Activated CD8-positive, alpha-beta T cell treated with anti-CD3 and anti-CD28 coated beads for 36 hours (primary cell): ENCODE measurements around the gene RNF183. TPM values are rescaled to one million over a fixed set of nuclear protein-coding genes. Genes with fewer than 3 reads are reported as not detected.
"Not testable (repeated sequence)": the region's sequence is repeated elsewhere in the genome, so short reads cannot be mapped to it uniquely, and the experiment has no call there.

Source experiments
- ATAC-seq: fragments of 200-7000 bp; cut with Tn5 transposase; one replicate; pipeline ENCODE4 v1.10.0; 2021; ENCODE audit warnings: mild to moderate bottlenecking, moderate library complexity
- CTCF ChIA-PET: fragments of 350-600 bp; sonication (Branson Sonifier 250); formaldehyde crosslinking; loops from one replicate; lab custom pipeline; 2021; ENCODE audit warnings: antibody characterized with exemption; lab: Charles Lee
- POLR2A ChIA-PET: fragments of 350-600 bp; sonication (Branson Sonifier 250); formaldehyde crosslinking; loops from one replicate; lab custom pipeline; 2021; ENCODE audit warnings: antibody characterized with exemption; lab: Charles Lee
- DNase-seq: peaks from one replicate; pipeline ENCODE4 v3.0.0-alpha.2; 2020
- H3K27ac Mint-ChIP-seq: one replicate; pipeline ENCODE4 v1.8.0; 2021; ENCODE audit warnings: mild to moderate bottlenecking, mixed read lengths
- H3K27me3 Mint-ChIP-seq: one replicate; pipeline ENCODE4 v1.8.0; 2021; ENCODE audit warnings: mixed read lengths
- H3K36me3 Mint-ChIP-seq: one replicate; pipeline ENCODE4 v1.8.0; 2021; ENCODE audit warnings: low read depth, mixed read lengths
- H3K4me1 Mint-ChIP-seq: one replicate; pipeline ENCODE4 v1.8.0; 2021; ENCODE audit warnings: low read depth, mixed read lengths
- H3K4me3 Mint-ChIP-seq: one replicate; pipeline ENCODE4 v1.8.0; 2021; ENCODE audit warnings: mild to moderate bottlenecking, moderate library complexity, mixed read lengths
- H3K9me3 Mint-ChIP-seq: one replicate; pipeline ENCODE4 v1.8.0; 2021; ENCODE audit warnings: mixed read lengths
- CTCF ChIP-seq: fragments of 200-600 bp; IDR thresholded peaks from one replicate; pipeline ENCODE4 v1.8.0; 2022; ENCODE audit warnings: antibody characterized with exemption, mild to moderate bottlenecking
- intact Hi-C: fragments of 100-400 bp; cut with micrococcal nuclease; formaldehyde crosslinking; loops from one replicate; pipeline ENCODE4 v1.10.0; 2022
- total RNA-seq, 2 experiments: library from RNA; stranded (reverse); gene quantifications; one replicate each; pipeline ENCODE4 v1.2.3, GENCODE V29; 2021

RNF183 gene
- total RNA-seq, 2 experiments from 2014 or later, result 0.27 TPM; not detected in 1

GRCh38 chr9:113250807-113251206 is 52.4 kb downstream of the RNF183 start:
- CTCF ChIA-PET, result interaction anchor here (0.8 kb wide), 1 partner anchor 23 kb away, joined by 4 read pairs; no protein-coding TSS in a partner anchor
- no peak for DNase-seq
- peaks cover 9% of the 10 kb centered on the region for H3K36me3 Mint-ChIP-seq
- POLR2A ChIA-PET, result no interaction called here
- no peak overlapping the region for H3K4me3 Mint-ChIP-seq
- no peaks in the 10 kb centered on the region for H3K27me3 Mint-ChIP-seq
- no peak for TF ChIP-seq CTCF
- peaks cover 7% of the 10 kb centered on the region for H3K9me3 Mint-ChIP-seq
- no peaks in the 10 kb centered on the region for H3K4me1 Mint-ChIP-seq
- H3K27ac Mint-ChIP-seq, result no peak overlapping the region
- no peak for ATAC-seq
- intact Hi-C loops, result no loop called here

- CTCF ChIA-PET, ATAC-seq: not testable (repeated sequence)
These were observed 53.5 kb downstream of the RNF183 start for GRCh38 chr9:113249661-113250060.

GRCh38 chr9:113247640-113248039 is 55.5 kb downstream of the RNF183 start:
- H3K4me1 Mint-ChIP-seq, result no peaks in the 10 kb centered on the region
- no peak for ATAC-seq
- CTCF ChIA-PET, result interaction anchor here (1.3 kb wide), 1 partner anchor 26 kb away, joined by 4 read pairs; no protein-coding TSS in a partner anchor
- no peaks in the 10 kb centered on the region for H3K27me3 Mint-ChIP-seq
- TF ChIP-seq CTCF, result no peak
- POLR2A ChIA-PET, result interaction anchor here (0.5 to 0.6 kb wide), 2 partner anchors 155 to 236 kb away, joined by 3 to 5 read pairs; partner anchors contain the start of gene ZNF883
- intact Hi-C loops, result no loop called here
- H3K36me3 Mint-ChIP-seq, result peaks cover 9% of the 10 kb centered on the region
- H3K9me3 Mint-ChIP-seq, result peaks cover 7% of the 10 kb centered on the region
- no peak overlapping the region for H3K27ac Mint-ChIP-seq
- H3K4me3 Mint-ChIP-seq, result no peak overlapping the region
- no peak for DNase-seq

More at GRCh38 chr9:113249661-113250060, 53.5 kb downstream of the RNF183 start:
- H3K27me3 Mint-ChIP-seq, H3K27ac Mint-ChIP-seq, DNase-seq, H3K36me3 Mint-ChIP-seq, H3K4me3 Mint-ChIP-seq, H3K4me1 Mint-ChIP-seq, intact Hi-C loops, H3K9me3 Mint-ChIP-seq: not testable (repeated sequence)
- POLR2A ChIA-PET, result interaction anchor here (0.6 kb wide), 1 partner anchor 1036 kb away, joined by 5 read pairs; no protein-coding TSS in a partner anchor

Other genes starting within 250 kb of the RNF183 start
- gene ZFP37, start 246.7 kb downstream of the RNF183 start, total RNA-seq, result 1 to 10 TPM; 1.3 to 1.4 TPM
- gene SLC31A2, start 152.4 kb downstream of the RNF183 start, total RNA-seq, result 1 to 10 TPM; 1.6 to 3.4 TPM
- gene FKBP15, start 82.1 kb downstream of the RNF183 start, total RNA-seq, result 10 to 100 TPM; 32.5 to 33.7 TPM
- gene SLC31A1, start 81.8 kb downstream of the RNF183 start, total RNA-seq, result 10 to 100 TPM; 18.3 to 19.2 TPM
- 10 to 100 TPM; 28.0 to 30.4 TPM for gene CDC26, start 27.8 kb downstream of the RNF183 start, total RNA-seq
- gene PRPF4, start 27.7 kb downstream of the RNF183 start, total RNA-seq, result 10 to 100 TPM; 52.9 to 56.5 TPM
- gene WDR31, start 36.9 kb upstream of the RNF183 start, total RNA-seq, result 1 to 10 TPM; 1.3 to 1.4 TPM
- gene BSPRY, start 46.2 kb upstream of the RNF183 start, total RNA-seq, result 1 to 10 TPM; 8.2 to 9.1 TPM
- gene HDHD3, start 73.6 kb upstream of the RNF183 start, total RNA-seq, result 10 to 100 TPM; 11.6 to 13.3 TPM
- gene ALAD, start 97.9 kb upstream of the RNF183 start, total RNA-seq, result 10 to 100 TPM; 16.2 to 16.3 TPM
- gene POLE3, start 107.3 kb upstream of the RNF183 start, total RNA-seq, result 10 to 100 TPM; 49.0 to 50.9 TPM
- gene C9orf43, start 107.4 kb upstream of the RNF183 start, total RNA-seq, result under 1 TPM; 0.74 to 0.83 TPM
- gene RGS3, start 160.4 kb upstream of the RNF183 start, total RNA-seq, result 10 to 100 TPM; 51.0 to 51.5 TPM